Fibroblast of lung (primary cell): ENCODE data around the gene REEP1. TPM values are rescaled to one million over a fixed set of nuclear protein-coding genes. Genes with fewer than 3 reads are reported as not detected.

ENCODE experiments used
- DNase-seq, 2 donors: peaks; one replicate each; pipeline versions ENCODE4 v3.0.0 to v3.0.0-alpha.2; 2010; ENCODE audit warnings: low read depth in 2 of 2
- H2AFZ ChIP-seq: 2 replicates; pipeline ENCODE4 v1.5.1; 2012; ENCODE audit warnings: low read length, control low read depth, inconsistent platforms
- H3K27ac ChIP-seq: 2 replicates; pipeline ENCODE4 v1.5.1; 2011; ENCODE audit warnings: low read length, control low read depth; ENCODE audit not compliant: insufficient read depth
- H3K27me3 ChIP-seq: 2 replicates; pipeline ENCODE4 v1.5.1; 2011; ENCODE audit warnings: mild to moderate bottlenecking, low read length; ENCODE audit not compliant: control insufficient read depth, insufficient read depth
- H3K36me3 ChIP-seq: 2 replicates; pipeline ENCODE4 v1.5.1; 2011; ENCODE audit warnings: low read length; ENCODE audit not compliant: control insufficient read depth, insufficient read depth
- H3K4me1 ChIP-seq: 2 replicates; pipeline ENCODE4 v1.5.1; 2011; ENCODE audit warnings: low read length; ENCODE audit not compliant: control insufficient read depth, insufficient read depth; ENCODE audit errors: extremely low read depth
- H3K4me2 ChIP-seq: 2 replicates; pipeline ENCODE4 v1.5.1; 2011; ENCODE audit warnings: low read length, control low read depth; ENCODE audit not compliant: insufficient read depth; ENCODE audit errors: extremely low read depth
- H3K4me3 ChIP-seq, 4 experiments: fragments of 200-600 bp in 1 of 4; sonication (generic) in 1 of 4; replicated peaks in 1 of 4; 2 replicates each; pipeline ENCODE4 v1.5.1; 2011 to 2016; ENCODE audit warnings: low read length in 4 of 4, low read depth in 3 of 4, mild to moderate bottlenecking in 3 of 4, control low read depth in 2 of 4, inconsistent platforms in 1 of 4, mixed read lengths in 1 of 4; ENCODE audit not compliant: insufficient read depth in 1 of 4; ENCODE audit errors: control extremely low read depth in 1 of 4
- H3K79me2 ChIP-seq: 2 replicates; pipeline ENCODE4 v1.5.1; 2012; ENCODE audit warnings: mild to moderate bottlenecking, low read length, inconsistent platforms; ENCODE audit not compliant: control insufficient read depth, insufficient read depth
- H3K9ac ChIP-seq: 2 replicates; pipeline ENCODE4 v1.5.1; 2011; ENCODE audit warnings: mild to moderate bottlenecking, low read length, control low read depth; ENCODE audit not compliant: insufficient read depth
- H3K9me3 ChIP-seq: 2 replicates; pipeline ENCODE4 v1.5.1; 2012; ENCODE audit warnings: low read depth, low read length; ENCODE audit not compliant: control insufficient read depth, insufficient read depth
- H4K20me1 ChIP-seq: 2 replicates; pipeline ENCODE4 v1.5.1; 2011; ENCODE audit warnings: low read length; ENCODE audit not compliant: control insufficient read depth, insufficient read depth; ENCODE audit errors: extremely low read depth
- CTCF ChIP-seq, 2 donors: IDR thresholded peaks in 1 of 2; conservative IDR thresholded peaks in 1 of 2; 1 replicate in 1 of 2; 2 replicates in 1 of 2; pipeline ENCODE4 v1.5.1; 2011 to 2012; ENCODE audit warnings: low read length in 2 of 2, control low read depth in 1 of 2, inconsistent platforms in 1 of 2, low read depth in 1 of 2, mild to moderate bottlenecking in 1 of 2
- EZH2 ChIP-seq: IDR thresholded peaks from 2 replicates; pipeline ENCODE4 v1.5.1; 2012; ENCODE audit warnings: low read length, control low read depth, mild to moderate bottlenecking; ENCODE audit errors: missing control alignments
- polyA plus RNA-seq, 2 donors: library from polyadenylated mRNA; depleted of rRNA in 1 of 2; stranded (reverse) in 1 of 2; unstranded in 1 of 2; fragments of >200 nt; gene quantifications; 2 replicates each; pipeline ENCODE4 v1.2.1, GENCODE V29; 2011 to 2012; ENCODE audit warnings: missing spikeins in 1 of 2
- total RNA-seq: library from RNA; depleted of rRNA; stranded (reverse); fragments of >200 nt; gene quantifications from 2 replicates; pipeline ENCODE4 v1.2.1, GENCODE V29; 2014

REEP1 gene
- total and polyA plus RNA-seq, 2 donors (not counting 1 experiment from before 2014, with no cell fraction given), result 0.02 TPM; not detected in 1

GRCh38 chr2:86284401-86284841 is 53.0 kb downstream of the REEP1 start:
- TF ChIP-seq EZH2 (no peak), CTCF (conservative IDR thresholded peaks at IDR 0.05 in 1 of 2, IDR thresholded peaks at IDR 0.05 in 1 of 2; ENCODE audit: low read depth in 1 of 2, low read length in 2 of 2) (no peak)
- no peak for DNase-seq
- no peaks in the 10 kb centered on the region for H3K9me3 ChIP-seq

GRCh38 chr2:86283411-86284030 is 53.9 kb downstream of the REEP1 start:
- peaks cover 7% of the 10 kb centered on the region for H3K27me3 ChIP-seq
- peak in 1 of 2 donors; percentile 19 for DNase-seq
- H3K4me2 ChIP-seq, result no peak overlapping the region
- H4K20me1 ChIP-seq, result no peaks in the 10 kb centered on the region
- no peak overlapping the region for H3K9ac ChIP-seq
- no peaks in the 10 kb centered on the region for H3K79me2 ChIP-seq
- no peak overlapping the region for H3K27ac ChIP-seq
- H3K36me3 ChIP-seq, result no peaks in the 10 kb centered on the region
- no peaks in the 10 kb centered on the region for H3K9me3 ChIP-seq
- no peaks in the 10 kb centered on the region for H3K4me1 ChIP-seq
- no peak overlapping the region for H2AFZ ChIP-seq
- TF ChIP-seq EZH2 (no peak), CTCF (conservative IDR thresholded peaks at IDR 0.05 in 1 of 2, IDR thresholded peaks at IDR 0.05 in 1 of 2; ENCODE audit: low read depth in 1 of 2, low read length in 2 of 2) (no peak)
- no peak overlapping the region for H3K4me3 ChIP-seq

More at GRCh38 chr2:86284401-86284841, 53.0 kb downstream of the REEP1 start:
- Histone ChIP-seq H3K4me2 (no peak overlapping the region), H3K36me3 (no peaks in the 10 kb centered on the region), H3K27ac (no peak overlapping the region), H3K4me1 (no peaks in the 10 kb centered on the region), H2AFZ (no peak overlapping the region), H3K27me3 (peaks cover 7% of the 10 kb centered on the region), H3K4me3 (no peak overlapping the region), H3K79me2 (no peaks in the 10 kb centered on the region), H4K20me1 (no peaks in the 10 kb centered on the region), H3K9ac (no peak overlapping the region)

- no peak overlapping the region for H3K4me2 ChIP-seq
- no peak overlapping the region for H3K4me3 ChIP-seq
- H3K9me3 ChIP-seq, result no peaks in the 10 kb centered on the region
- H3K9ac ChIP-seq, result no peak overlapping the region
- no peaks in the 10 kb centered on the region for H3K36me3 ChIP-seq
- H2AFZ ChIP-seq, result no peak overlapping the region
- H3K27me3 ChIP-seq, result peaks cover 7% of the 10 kb centered on the region
- DNase-seq, result no peak
- no peaks in the 10 kb centered on the region for H3K4me1 ChIP-seq
- H4K20me1 ChIP-seq, result no peaks in the 10 kb centered on the region
- TF ChIP-seq EZH2 (no peak), CTCF (conservative IDR thresholded peaks at IDR 0.05 in 1 of 2, IDR thresholded peaks at IDR 0.05 in 1 of 2; ENCODE audit: low read depth in 1 of 2, low read length in 2 of 2) (no peak)
- no peaks in the 10 kb centered on the region for H3K79me2 ChIP-seq
- H3K27ac ChIP-seq, result no peak overlapping the region
Observed at GRCh38 chr2:86281066-86281700, 56.2 kb downstream of the REEP1 start.
